Cortex of kidney (tissue), 1 donor: ENCODE data around the gene HSD17B3.
"Not testable (repeated sequence)": the region's sequence is repeated elsewhere in the genome, so short reads cannot be mapped to it uniquely, and the experiment has no call there.

Experiments
- DNase-seq: peaks from one replicate; lab custom pipeline; 2025; lab: John Stamatoyannopoulos, UW

Gene HSD17B3

DNA sequence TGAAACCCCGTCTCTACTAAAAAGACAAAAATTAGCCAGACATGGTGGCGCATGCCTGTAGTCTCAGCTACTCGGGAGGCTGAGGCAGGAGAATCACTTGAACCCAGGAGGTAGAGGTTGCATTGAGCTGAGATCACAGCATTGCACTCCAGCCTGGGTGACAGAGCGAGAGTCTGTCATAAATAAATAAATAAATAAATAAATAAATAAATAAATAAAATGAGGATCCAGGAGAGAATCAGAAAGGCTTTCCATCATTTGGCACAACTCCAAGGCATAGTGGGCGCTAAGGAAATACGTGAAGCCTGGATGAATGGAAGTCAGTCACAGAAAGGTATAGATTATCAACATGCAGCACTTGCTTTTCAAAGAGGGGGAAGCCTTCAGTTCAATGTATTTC is 65.6 kb downstream of the HSD17B3 start:
- DNase-seq: not testable (repeated sequence)

DNA sequence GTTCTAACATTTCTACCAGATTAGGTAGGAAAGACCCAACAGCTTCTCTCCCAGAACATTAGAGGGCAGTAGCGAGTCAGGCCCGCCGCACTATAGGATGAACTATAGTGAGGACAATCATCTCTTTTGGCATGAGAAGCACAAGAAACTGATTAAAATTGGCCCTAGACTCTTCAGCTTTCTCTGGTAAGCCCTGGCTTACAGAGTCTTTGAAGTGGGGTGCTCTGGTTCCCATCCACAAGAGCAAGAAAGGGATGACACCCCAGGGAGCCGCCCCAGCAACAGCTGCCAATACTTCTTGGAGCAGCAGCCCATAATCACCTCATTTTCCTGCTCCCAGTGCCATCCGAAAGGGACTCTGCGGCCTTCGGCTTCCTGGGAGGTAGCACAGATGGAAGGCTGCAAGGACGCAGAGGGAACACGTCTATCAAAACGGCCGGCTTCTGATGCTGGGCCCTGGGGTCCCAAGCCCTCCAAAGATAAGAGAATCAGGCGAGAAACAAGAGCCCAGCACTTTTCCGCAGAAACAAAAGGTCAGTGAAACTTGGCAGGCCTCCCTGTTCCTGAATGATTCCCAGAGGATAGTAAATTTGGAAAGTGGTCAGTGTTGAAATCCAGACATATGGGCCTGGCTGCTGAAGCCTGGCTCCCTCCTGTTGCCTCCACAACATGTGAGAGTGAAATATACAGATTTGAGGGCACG is 69.3 kb downstream of the HSD17B3 start:
- DNase-seq: no peak

DNA sequence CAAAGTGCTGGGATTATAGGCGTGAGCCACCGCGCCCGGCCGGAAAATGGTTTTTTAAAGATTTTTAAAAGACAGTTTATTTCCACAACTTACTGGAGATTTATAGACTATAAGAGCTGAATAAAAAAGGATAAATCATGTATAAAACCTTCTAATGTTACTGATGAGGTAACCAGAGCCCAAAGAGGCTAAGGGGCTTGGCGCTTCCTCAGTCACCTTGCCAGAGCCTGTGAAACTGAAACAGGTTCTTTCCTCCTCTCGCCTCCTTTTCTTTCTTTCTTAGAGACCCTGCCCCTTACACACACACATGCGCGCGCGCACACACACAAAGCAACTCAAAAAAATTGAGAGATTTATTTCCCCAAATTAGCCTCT is 69.8 kb downstream of the HSD17B3 start:
- DNase-seq: no peak

DNA sequence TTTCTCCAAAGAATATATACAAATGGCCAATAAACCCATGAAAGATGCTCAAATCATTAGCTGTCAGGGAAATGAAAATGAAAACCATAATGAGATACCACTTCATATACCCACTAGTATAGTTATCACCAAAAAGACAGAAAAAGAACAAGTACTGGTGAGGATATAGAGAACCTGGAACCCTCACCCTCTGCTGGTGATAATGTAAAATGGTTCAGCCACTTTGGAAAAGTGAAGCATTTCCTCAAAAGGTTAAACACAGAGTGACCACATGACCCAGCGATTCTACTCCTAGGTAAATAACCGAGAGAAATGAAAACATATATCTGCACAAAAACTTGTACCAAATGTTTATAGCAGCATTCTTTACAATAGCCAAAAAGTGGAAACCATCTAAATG is 72.0 kb downstream of the HSD17B3 start:
- no peak for DNase-seq

DNA sequence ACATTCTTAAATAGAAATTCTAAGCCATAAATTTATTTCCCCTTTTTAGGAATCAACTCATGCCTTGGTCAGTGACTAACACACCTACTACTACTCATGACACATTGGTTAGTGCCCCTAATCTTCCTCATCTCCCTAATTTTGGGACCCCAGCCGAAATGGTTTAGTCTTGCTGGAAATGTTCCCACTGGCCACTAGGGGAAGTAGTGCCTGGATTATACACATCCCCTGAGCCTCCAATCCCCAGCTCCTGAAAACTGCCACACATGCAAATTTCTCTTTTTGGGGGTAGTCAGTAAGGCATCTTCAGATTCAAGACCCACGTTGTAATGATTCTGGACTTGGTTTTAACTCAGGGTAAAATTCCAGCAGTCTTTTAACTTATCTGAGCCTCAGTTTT is 79.8 kb downstream of the HSD17B3 start:
- DNase-seq: no peak

DNA sequence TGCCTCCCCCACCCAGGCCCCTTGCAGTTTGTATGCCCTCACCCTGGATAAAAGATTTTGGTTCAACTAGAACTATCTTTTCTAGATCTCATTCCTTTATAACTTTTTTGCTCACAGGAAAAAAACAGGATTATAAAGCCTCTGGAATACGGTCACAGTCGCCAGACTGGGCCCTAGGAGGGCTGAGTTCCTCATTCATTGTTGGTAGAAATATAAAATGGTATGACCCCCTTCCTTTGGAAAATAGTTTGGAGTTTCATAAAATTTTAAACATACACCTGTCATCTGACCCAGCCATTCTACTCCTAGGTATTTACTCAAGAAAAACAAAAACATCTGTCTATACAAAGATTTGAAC is 82.1 kb downstream of the HSD17B3 start:
- DNase-seq: no peak

DNA sequence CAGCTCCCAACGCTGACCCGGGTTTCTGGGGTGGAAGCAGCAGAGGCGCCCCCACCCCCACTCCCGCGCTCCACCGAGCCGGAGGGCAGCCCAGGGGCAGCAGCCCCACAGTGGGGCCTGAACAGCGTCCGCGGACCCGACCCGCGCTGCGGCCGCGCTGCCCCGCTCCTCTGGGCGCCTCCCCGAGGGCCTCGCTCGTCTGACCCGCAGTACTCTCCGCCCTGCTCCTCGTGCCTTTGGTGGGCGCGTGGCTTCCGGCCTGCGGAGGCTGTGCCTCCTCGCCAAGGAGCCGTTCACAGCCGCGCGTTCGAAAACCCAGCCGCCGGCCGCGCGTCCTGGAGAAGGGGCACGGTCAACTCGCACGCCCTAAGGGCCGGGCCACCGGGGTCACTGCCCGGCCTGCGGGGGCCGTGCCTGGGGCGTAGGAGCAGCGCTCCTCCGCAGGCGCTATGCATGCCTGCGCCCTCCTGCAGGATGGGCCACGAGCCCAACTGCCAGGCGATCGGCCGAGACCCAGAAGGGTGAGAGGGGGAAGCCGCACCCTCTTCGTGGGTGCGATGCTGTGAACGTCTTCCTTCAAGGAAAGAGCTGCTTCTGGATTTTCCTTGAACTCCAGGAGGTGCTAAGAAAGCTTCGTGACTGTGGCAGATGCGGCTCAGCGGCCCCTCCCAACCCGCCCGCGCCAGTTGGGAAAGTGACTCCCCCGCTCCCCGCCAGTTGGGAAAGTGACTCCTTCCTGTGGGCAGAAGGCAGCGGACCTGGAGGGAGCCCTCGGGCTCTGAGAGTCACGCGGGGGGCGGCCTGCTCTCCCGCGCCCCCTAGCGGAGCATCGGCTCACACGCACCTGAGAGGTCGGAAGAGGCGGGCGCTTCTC is 82.7 kb downstream of the HSD17B3 start:
- DNase-seq: no peak

DNA sequence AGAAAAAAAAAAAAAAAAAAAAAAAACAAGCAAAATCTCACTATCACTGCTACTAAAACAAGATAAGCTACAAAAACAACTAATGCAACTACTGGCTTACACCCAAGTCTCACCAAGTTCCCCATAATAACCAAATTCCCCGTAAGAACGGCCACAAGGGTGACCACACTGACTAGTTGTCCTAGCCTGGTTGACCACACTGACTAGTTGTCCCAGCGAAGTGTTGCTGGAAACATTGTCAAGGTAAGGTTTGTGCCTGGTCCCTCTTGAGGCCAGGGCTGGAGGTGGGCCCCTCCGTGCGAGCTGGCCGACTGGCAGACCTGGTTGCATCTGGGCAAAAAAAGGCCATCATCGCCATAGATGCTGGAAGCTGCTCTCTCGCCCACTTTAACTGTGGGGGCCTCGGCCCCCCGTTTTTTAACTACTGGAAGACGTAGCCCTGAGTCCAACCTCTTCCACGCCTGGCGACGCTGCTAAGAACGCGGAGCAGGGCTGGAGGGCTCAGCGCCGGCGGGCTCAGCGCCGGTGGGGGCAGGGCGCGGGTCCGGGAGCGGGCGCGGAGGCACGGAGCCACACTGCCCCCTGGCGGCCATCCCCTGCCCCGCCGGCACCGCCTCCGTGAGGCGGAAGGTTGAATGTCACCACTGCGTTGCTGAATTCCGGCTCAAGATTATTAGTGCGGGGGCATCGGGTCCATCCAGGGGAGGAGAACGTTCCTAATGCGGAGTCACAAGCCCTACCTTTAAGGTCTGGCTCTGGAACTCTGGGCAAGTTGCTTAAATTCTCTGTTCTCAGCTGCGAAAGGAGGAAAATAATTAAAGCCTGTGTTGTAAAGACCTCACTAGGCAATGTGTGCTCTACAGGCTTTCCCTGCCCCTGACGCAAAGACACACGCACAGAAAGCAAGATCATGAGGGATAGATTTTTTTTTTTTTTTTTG is 84.0 kb downstream of the HSD17B3 start:
- no peak for DNase-seq

DNA sequence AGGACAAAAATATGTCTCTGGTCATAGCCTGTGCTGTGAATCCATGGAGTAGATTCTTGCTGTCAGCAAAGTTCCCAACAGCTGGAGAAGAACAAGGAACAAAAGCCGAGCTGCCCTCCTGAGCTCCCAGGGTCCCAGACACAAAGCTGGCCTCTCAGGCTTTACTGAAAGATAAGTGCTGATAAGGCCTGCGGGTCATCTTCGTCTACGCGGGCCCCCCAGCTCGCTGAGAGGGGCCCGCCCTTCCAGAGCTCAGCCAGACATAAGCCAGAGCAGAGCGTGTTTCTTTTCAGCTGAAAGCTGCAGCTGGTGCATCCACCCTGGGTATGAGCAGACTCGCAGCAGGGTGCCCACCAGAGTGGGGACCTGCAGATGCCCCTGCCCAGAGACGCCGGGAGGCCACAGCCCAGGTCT is 84.7 kb downstream of the HSD17B3 start:
- no peak for DNase-seq

DNA sequence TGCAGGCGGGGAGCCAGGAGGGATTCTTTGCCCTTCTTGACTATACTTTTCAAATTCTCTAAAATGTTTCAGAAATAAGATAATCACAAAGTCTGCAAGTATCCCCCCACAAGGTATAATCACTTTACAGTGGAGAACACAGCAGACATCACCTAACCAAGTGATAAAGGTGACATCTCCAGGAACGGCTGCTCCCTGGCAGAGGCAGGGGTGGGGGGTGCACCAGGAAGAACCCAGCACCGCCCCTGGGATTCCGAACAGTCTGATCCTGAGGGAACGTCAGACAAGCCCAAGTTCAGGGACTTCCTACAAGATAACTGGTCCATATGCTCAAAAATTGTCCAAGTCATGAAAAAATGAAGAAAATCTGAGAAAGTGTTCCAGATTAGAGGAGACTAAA is 85.4 kb downstream of the HSD17B3 start:
- no peak for DNase-seq

DNA sequence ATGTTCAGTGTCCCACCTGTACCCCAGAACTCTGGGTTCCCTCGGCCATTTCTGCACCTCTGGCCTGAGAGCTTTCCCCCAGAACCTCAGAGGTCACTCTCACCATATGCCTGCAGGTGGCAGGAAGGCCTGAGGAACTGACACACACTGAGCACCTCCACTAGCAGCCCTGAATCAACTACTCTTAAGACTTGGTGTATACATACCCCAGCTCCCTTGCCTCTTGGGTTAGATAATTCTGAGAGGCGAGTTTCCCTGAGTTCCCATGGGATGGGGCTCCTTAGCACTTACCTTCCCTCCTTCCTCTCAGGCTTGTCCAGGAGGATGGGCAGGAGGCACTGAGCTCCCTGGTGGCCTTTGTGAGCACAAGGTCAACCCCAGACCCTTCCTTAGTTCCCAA is 86.1 kb downstream of the HSD17B3 start:
- DNase-seq: no peak

DNA sequence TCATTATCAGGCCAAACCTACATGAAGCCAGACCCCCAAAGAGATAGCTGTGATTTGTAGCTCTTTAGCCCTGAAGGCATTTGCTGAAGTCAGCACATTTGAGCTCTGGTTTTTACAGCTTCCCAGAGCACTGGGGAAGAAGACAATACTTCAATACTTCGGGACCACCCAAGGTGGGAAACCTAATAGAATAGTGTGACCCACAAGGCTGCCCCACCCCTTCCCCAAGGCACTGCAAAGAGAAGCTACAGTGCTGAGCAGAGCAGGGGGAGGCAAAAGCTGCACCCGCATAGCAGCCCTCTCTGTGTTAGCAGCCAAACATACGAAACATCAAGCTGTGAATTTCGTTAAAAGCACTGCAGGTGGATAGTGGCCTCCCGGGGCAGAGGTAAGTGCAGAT is 87.3 kb downstream of the HSD17B3 start:
- no peak for DNase-seq

DNA sequence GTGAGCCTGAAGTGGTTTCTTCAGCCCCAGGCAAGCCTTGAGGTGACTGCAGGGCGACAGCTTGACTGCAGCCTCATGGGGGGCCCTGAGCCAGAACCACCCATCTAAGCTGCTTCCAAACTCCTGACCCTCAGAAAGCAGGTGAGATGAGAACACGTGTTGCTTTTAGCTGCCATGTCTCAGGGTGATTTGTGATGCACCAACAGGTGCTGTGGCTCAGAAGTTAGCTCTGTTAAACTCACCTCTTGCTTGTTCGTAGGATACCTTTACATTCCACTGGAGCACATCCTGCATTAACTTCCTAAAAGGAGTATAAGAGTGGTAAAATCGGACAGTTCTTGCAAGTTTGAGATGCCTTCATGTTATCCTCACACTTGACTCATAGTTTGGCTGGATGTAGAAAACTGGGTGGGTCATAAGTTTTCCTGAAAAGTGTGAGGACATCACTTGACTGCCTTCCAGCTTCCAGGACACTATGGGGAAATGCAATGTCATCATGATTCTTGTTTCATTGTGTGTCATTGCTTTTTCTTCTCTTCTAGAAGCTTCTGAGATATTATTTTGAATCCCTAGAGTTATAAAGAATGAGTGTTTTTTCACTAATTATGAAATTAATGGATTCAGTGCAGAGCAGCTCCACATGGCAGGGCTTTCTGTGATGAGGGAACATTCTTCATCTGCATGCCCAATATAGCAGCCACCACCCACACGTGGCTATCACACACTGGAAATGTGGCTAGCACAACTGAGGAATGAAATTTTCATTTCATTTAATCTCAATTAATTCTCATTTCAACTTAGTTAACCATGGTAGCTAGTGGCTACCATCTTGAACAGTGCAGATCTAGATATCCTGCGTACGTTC is 92.3 kb downstream of the HSD17B3 start:
- DNase-seq: no peak

DNA sequence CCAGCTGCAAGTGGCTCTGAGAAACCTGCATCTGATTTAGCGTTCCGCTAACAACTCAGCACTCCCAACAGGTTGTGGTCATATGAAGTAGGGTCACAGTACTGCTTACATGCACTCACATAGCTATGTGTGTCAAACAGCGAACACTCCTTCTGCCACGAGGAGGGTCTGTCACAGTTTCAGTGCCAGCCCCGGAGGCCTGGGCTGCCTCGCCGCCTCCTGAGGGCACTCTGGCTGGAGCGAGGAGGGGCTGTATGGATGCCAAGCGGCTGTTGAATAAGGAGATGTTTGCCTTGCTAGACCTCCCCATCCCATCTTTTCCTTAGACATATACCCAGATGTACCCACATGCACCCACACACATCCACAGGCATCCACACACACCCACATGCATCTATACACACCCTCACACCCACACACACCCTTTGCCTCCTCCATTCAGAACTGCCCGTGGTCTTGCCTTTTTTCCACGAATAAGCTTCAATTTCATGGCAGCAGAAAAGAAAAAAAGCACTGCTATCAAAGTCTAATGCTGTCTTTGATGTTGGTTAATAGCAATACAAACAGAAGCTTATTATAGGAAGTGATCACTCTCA is 95.7 kb downstream of the HSD17B3 start:
- no peak for DNase-seq

DNA sequence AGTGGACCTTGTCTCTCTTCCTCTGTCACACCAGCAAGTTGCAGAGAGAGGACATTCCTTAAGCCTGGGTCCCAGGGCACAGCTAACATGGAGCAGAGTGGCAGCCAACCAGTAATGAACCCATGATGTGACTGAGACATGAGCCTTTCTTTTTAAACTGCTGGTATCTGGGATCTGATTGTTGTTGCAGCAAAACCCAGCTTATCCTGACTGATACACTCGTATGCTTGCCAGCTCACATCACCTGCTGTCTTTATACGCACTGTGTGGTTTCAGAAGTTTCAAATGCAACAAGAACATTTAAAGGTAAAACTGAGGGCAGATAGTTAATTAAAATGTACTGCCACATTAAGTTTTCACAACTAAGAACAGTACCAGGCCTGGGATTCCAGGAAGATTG is 97.1 kb downstream of the HSD17B3 start:
- no peak for DNase-seq

DNA sequence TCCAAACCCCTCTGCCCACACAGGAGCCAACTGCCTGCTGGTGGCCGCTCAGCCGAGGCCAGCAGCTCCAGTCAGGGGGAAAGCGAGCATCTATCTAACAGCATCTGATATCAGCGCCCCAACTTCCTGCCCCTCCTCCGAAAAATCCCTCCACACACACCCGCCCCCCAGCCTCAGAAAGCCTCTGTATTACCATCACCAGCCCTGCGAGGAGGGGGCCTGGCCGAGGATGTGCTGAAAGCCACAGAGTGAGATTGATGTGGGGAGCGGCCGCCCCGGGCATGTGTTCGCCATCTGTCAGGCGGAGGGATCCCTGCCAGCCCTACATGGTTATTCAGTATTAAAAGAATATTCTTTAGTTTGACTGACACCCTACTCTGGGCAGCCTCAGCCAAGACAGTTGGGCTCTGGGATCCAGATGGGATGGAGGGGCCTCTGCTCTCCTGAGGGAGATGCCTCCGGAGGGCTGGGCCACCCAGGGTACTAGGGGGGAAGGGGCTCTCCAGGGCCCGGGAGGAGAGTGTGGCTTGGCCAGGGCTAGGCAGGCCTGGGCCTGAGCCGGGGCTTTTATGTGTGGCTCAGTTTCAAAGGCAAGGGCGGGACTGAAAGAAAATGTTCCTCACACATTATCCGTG is 98.0 kb downstream of the HSD17B3 start:
- DNase-seq: no peak

DNA sequence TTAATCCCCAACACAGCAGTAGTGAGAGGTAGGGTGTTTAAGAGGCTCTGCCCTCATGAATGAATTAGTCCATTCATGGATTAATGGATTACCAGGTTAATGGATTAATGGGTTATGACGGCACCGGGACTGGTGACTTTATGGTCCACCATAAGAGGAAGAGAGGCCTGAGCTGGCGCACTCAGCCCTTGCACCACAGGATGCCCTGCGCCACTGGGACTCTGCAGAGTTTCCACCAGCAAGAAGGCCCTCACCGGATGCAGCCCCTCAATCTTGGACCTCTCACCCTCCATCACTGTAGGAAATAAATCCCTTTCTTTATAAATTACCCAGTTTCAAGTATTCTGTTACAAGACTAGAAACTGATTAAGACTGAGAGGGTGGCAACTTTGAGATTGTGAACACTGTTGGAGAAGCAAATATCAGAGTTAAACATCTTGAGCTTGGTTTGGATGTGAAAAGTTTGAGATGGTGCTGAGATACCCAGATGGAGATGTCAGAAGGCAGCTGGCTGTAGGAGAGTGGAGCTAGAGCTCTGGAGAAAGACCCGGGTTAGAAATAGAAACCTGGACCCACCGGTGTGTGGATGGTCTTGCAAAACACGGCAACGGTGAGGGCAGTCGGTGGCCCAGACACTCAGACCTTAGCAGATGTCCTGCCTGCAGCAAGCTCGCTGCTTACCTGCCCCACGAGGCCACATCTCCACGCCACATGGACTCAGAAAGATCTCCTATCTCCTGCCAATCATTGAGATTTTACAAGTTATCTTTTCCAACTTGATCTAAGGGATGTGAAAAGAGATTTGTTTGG is 98.8 kb downstream of the HSD17B3 start:
- DNase-seq: no peak

DNA sequence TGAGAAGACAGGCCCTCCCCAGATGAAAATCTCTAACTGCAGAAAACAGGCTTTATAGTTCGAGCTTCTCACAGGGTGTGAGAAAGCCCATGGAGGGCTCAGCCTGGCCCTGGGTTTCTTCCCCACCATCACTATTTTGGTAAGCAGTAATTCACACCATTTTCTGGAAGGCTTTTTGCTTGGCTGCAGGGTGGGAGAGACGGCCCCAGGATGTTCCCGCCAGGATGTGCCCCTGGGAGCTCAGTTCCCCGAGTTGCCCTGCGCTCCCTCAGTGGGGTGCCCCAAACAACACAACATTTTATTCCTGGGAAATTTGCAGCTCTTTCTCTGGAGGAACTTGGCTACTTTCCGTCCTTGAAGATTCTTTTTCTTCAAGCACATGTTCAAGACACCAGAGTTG is 100.8 kb downstream of the HSD17B3 start:
- no peak for DNase-seq

DNA sequence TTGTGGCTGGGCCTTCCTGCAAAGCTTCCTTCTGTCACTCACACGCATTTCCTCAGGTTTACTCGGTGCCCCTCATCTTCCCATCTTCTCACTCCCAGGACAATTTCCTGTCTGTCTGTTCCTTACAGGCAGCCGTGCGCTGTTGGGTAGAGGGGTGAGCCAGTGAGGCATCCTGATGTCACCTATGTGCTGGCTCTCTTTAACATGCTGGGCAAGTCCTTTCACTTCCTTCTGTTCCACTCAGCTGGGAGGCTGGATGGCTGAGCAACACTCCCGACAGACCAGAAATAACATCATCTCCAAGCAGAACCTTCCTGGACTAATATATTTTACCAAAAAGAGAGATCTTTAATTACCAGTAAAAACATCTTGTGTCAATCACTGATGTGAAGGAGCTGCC is 103.0 kb downstream of the HSD17B3 start:
- DNase-seq: no peak

DNA sequence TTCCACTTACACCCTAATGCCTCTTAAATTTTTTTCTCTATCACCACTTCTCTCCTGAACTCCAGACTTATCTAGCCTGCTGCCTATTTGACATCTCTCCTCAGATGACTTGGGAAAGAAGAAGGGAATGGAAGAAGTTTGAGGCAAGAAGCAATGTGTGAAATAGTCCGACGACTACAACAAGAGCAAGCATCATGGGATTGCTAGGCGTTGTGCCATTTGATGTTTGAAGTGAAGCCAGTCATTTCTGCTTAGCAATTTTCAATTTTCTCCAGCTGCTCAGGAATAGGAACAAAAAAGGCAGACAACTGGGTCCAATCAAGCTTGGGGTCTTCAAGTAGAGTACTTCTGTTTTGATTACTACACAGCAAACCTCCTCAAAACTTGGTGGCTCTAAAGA is 106.4 kb downstream of the HSD17B3 start:
- no peak for DNase-seq
